ENCODE results near the gene NCK2.
"Not testable (repeated sequence)": the region's sequence is repeated elsewhere in the genome, so short reads cannot be mapped to it uniquely, and the experiment has no call there.

Gene NCK2

GRCh38 chr2:105896765-105897163, 152.1 kb downstream of the NCK2 start:
- peaks cover 5% of the 10 kb centered on the region for H3K4me1 ChIP-seq (ENCODE audit: control insufficient read depth, insufficient read depth, low read depth, low read length)
- no peak overlapping the region for H3K9ac ChIP-seq (ENCODE audit: low read length)
- no peak overlapping the region for H2AFZ ChIP-seq (ENCODE audit: low read depth, low read length)
- no peak overlapping the region for H3K4ac ChIP-seq (ENCODE audit: low read depth in 1 of 2, low read length in 2 of 2)
- H2BK12ac ChIP-seq (ENCODE audit: low read length in 2 of 2), result no peak overlapping the region
- H3K79me1 ChIP-seq (replicated peaks; ENCODE audit: low read length, poor library complexity, severe bottlenecking), result peaks cover 19% of the 10 kb centered on the region
- H3K18ac ChIP-seq (ENCODE audit: low read depth in 1 of 2, low read length in 2 of 2), result no peak overlapping the region
- no peak overlapping the region for H4K8ac ChIP-seq (ENCODE audit: low read length)
- H3K27ac ChIP-seq (ENCODE audit: low read length, poor library complexity, severe bottlenecking), result no peak overlapping the region
- H2AK5ac ChIP-seq (ENCODE audit: low read length, severe bottlenecking), result no peak overlapping the region
- DNase-seq, result no peak
- H3K23ac ChIP-seq (ENCODE audit: low read length in 2 of 2), result no peak overlapping the region
- no peak overlapping the region for H3K4me3 ChIP-seq (ENCODE audit: insufficient read depth in 1 of 2, low read depth in 1 of 2, low read length in 2 of 2)
- peaks cover 0 to 27% of the 10 kb centered on the region in 2 experiments for H3K36me3 ChIP-seq (ENCODE audit: control insufficient read depth in 1 of 2, insufficient read depth in 2 of 2, low read depth in 1 of 2, low read length in 2 of 2)
- H3K27me3 ChIP-seq (ENCODE audit: control insufficient read depth in 1 of 2, insufficient read depth in 1 of 2, low read length in 2 of 2), result no peaks in the 10 kb centered on the region
- no peak overlapping the region for H2BK5ac ChIP-seq (ENCODE audit: low read depth, low read length, poor library complexity, severe bottlenecking)
- H4K91ac ChIP-seq (ENCODE audit: low read length), result no peak overlapping the region
- no peak overlapping the region for H2BK15ac ChIP-seq (ENCODE audit: low read depth, poor library complexity, severe bottlenecking)
- no peak overlapping the region for H3K4me2 ChIP-seq (ENCODE audit: low read length, poor library complexity, severe bottlenecking)
- WGBS, result 94% methylated on average over 4 of the region's 4 CpGs
- peaks cover 12% of the 10 kb centered on the region for H3K9me3 ChIP-seq (ENCODE audit: control insufficient read depth, low read length)
- no peak overlapping the region for H3K14ac ChIP-seq (ENCODE audit: low read length in 2 of 2)
- no peak overlapping the region for H2BK120ac ChIP-seq (ENCODE audit: low read depth, low read length)

GRCh38 chr2:105897694-105898093, 153.0 kb downstream of the NCK2 start:
- not testable (repeated sequence) for H3K18ac ChIP-seq (ENCODE audit: low read depth in 1 of 2, low read length in 2 of 2); DNase-seq; H2BK12ac ChIP-seq (ENCODE audit: low read length in 2 of 2); H3K4me2 ChIP-seq (ENCODE audit: low read length, poor library complexity, severe bottlenecking); H2BK15ac ChIP-seq (ENCODE audit: low read depth, poor library complexity, severe bottlenecking); H4K8ac ChIP-seq (ENCODE audit: low read length); H2AFZ ChIP-seq (ENCODE audit: low read depth, low read length); H4K91ac ChIP-seq (ENCODE audit: low read length); H3K27me3 ChIP-seq (ENCODE audit: control insufficient read depth in 1 of 2, insufficient read depth in 1 of 2, low read length in 2 of 2); H2AK5ac ChIP-seq (ENCODE audit: low read length, severe bottlenecking); H3K27ac ChIP-seq (ENCODE audit: low read length, poor library complexity, severe bottlenecking); H3K4me3 ChIP-seq (ENCODE audit: insufficient read depth in 1 of 2, low read depth in 1 of 2, low read length in 2 of 2); H3K4me1 ChIP-seq (ENCODE audit: control insufficient read depth, insufficient read depth, low read depth, low read length); H3K4ac ChIP-seq (ENCODE audit: low read depth in 1 of 2, low read length in 2 of 2); H3K23ac ChIP-seq (ENCODE audit: low read length in 2 of 2); H2BK120ac ChIP-seq (ENCODE audit: low read depth, low read length); H3K14ac ChIP-seq (ENCODE audit: low read length in 2 of 2); H2BK5ac ChIP-seq (ENCODE audit: low read depth, low read length, poor library complexity, severe bottlenecking); H3K9ac ChIP-seq (ENCODE audit: low read length)
- Histone ChIP-seq H3K9me3 (ENCODE audit: control insufficient read depth, low read length) (peaks cover 12% of the 10 kb centered on the region), H3K36me3 (ENCODE audit: control insufficient read depth in 1 of 2, insufficient read depth in 2 of 2, low read depth in 1 of 2, low read length in 2 of 2) (peaks cover 0 to 26% of the 10 kb centered on the region in 2 experiments), H3K79me1 (replicated peaks; ENCODE audit: low read length, poor library complexity, severe bottlenecking) (peaks cover 17% of the 10 kb centered on the region)
- 100% methylated on average over 1 of the region's 1 CpG for WGBS

- no peaks in the 10 kb centered on the region for H3K79me1 ChIP-seq (replicated peaks; ENCODE audit: low read length, poor library complexity, severe bottlenecking)
- H2BK5ac ChIP-seq (ENCODE audit: low read depth, low read length, poor library complexity, severe bottlenecking), result no peak overlapping the region
Measured at GRCh38 chr2:105903051-105903674, 158.5 kb downstream of the NCK2 start.

GRCh38 chr2:105904938-105905337, 160.2 kb downstream of the NCK2 start:
- Histone ChIP-seq H2AFZ (ENCODE audit: low read depth, low read length) (no peak overlapping the region), H3K18ac (ENCODE audit: low read depth in 1 of 2, low read length in 2 of 2) (no peak overlapping the region), H2BK12ac (ENCODE audit: low read length in 2 of 2) (no peak overlapping the region), H3K9me3 (ENCODE audit: control insufficient read depth, low read length) (peaks cover 3% of the 10 kb centered on the region), H3K23ac (ENCODE audit: low read length in 2 of 2) (no peak overlapping the region), H2BK5ac (ENCODE audit: low read depth, low read length, poor library complexity, severe bottlenecking) (no peak overlapping the region), H3K14ac (ENCODE audit: low read length in 2 of 2) (no peak overlapping the region), H3K4ac (ENCODE audit: low read depth in 1 of 2, low read length in 2 of 2) (no peak overlapping the region), H2BK120ac (ENCODE audit: low read depth, low read length) (no peak overlapping the region), H3K79me1 (replicated peaks; ENCODE audit: low read length, poor library complexity, severe bottlenecking) (no peaks in the 10 kb centered on the region), H2BK15ac (ENCODE audit: low read depth, poor library complexity, severe bottlenecking) (no peak overlapping the region), H3K36me3 (ENCODE audit: control insufficient read depth in 1 of 2, insufficient read depth in 2 of 2, low read depth in 1 of 2, low read length in 2 of 2) (peaks cover 0 to 3% of the 10 kb centered on the region in 2 experiments), H3K9ac (ENCODE audit: low read length) (no peak overlapping the region), H3K4me3 (ENCODE audit: insufficient read depth in 1 of 2, low read depth in 1 of 2, low read length in 2 of 2) (no peak overlapping the region), H3K27me3 (ENCODE audit: control insufficient read depth in 1 of 2, insufficient read depth in 1 of 2, low read length in 2 of 2) (no peaks in the 10 kb centered on the region), H3K4me2 (ENCODE audit: low read length, poor library complexity, severe bottlenecking) (no peak overlapping the region), H3K27ac (ENCODE audit: low read length, poor library complexity, severe bottlenecking) (no peak overlapping the region), H4K91ac (ENCODE audit: low read length) (no peak overlapping the region), H2AK5ac (ENCODE audit: low read length, severe bottlenecking) (no peak overlapping the region), H3K4me1 (ENCODE audit: control insufficient read depth, insufficient read depth, low read depth, low read length) (no peaks in the 10 kb centered on the region), H4K8ac (ENCODE audit: low read length) (no peak overlapping the region)
- 90% methylated on average over 1 of the region's 2 CpGs for WGBS
- DNase-seq, result no peak

More at GRCh38 chr2:105903051-105903674, 158.5 kb downstream of the NCK2 start:
- Histone ChIP-seq H3K36me3 (ENCODE audit: control insufficient read depth in 1 of 2, insufficient read depth in 2 of 2, low read depth in 1 of 2, low read length in 2 of 2) (peaks cover 0 to 3% of the 10 kb centered on the region in 2 experiments), H3K23ac (ENCODE audit: low read length in 2 of 2) (no peak overlapping the region), H4K91ac (ENCODE audit: low read length) (no peak overlapping the region), H2AFZ (ENCODE audit: low read depth, low read length) (no peak overlapping the region), H3K14ac (ENCODE audit: low read length in 2 of 2) (no peak overlapping the region), H3K4me3 (ENCODE audit: insufficient read depth in 1 of 2, low read depth in 1 of 2, low read length in 2 of 2) (no peak overlapping the region), H2BK15ac (ENCODE audit: low read depth, poor library complexity, severe bottlenecking) (no peak overlapping the region), H2AK5ac (ENCODE audit: low read length, severe bottlenecking) (no peak overlapping the region), H3K9ac (ENCODE audit: low read length) (no peak overlapping the region), H3K27me3 (ENCODE audit: control insufficient read depth in 1 of 2, insufficient read depth in 1 of 2, low read length in 2 of 2) (no peaks in the 10 kb centered on the region), H3K27ac (ENCODE audit: low read length, poor library complexity, severe bottlenecking) (no peak overlapping the region), H3K4me1 (ENCODE audit: control insufficient read depth, insufficient read depth, low read depth, low read length) (no peaks in the 10 kb centered on the region), H2BK12ac (ENCODE audit: low read length in 2 of 2) (no peak overlapping the region), H3K4ac (ENCODE audit: low read depth in 1 of 2, low read length in 2 of 2) (no peak overlapping the region), H4K8ac (ENCODE audit: low read length) (no peak overlapping the region), H3K4me2 (ENCODE audit: low read length, poor library complexity, severe bottlenecking) (no peak overlapping the region), H3K18ac (ENCODE audit: low read depth in 1 of 2, low read length in 2 of 2) (no peak overlapping the region), H3K9me3 (ENCODE audit: control insufficient read depth, low read length) (peaks cover 10% of the 10 kb centered on the region), H2BK120ac (ENCODE audit: low read depth, low read length) (no peak overlapping the region)
- 91% methylated on average over 7 of the region's 7 CpGs for whole genome bisulfite sequencing
- DNase-seq, result no peak

Measured in mesenchymal stem cell (in vitro differentiated cells and primary cell).